GM12878 (cell line): ENCODE results near the gene RSPO4. TPM values are rescaled to one million over a fixed set of nuclear protein-coding genes. Genes with fewer than 3 reads are reported as not detected.

ENCODE experiments used
- ATAC-seq: fragments of 200-7000 bp; cut with Tn5 transposase; 3 replicates; pipeline ENCODE4 v1.9.1; 2020; ENCODE audit warnings: mild to moderate bottlenecking, moderate library complexity
- BruUV-seq: library from RNA; stranded (reverse); fragments of 400-500 nt; replicated peaks from 2 replicates; lab custom pipeline; 2021; lab: Mats Ljungman, UMichigan
- CTCF ChIA-PET: fragments of 300-600 bp; sonication (Branson Sonifier 250); formaldehyde crosslinking; extraction: SDS; loops from one replicate; lab custom pipeline; 2021; ENCODE audit warnings: inconsistent platforms; lab: Yijun Ruan, JAX
- POLR2A ChIA-PET: fragments of 350-600 bp; formaldehyde crosslinking; extraction: SDS; loops from one replicate; lab custom pipeline; 2021; ENCODE audit warnings: inconsistent platforms; lab: Charles Lee
- RAD21 ChIA-PET: fragments of 300-600 bp; sonication (Branson Sonifier 250); formaldehyde crosslinking; loops from one replicate; lab custom pipeline; 2023; ENCODE audit warnings: antibody characterized with exemption; ENCODE audit not compliant: unreplicated experiment; lab: Charles Lee
- SMC1A ChIA-PET: fragments of 300-600 bp; sonication (Branson Sonifier 250); formaldehyde crosslinking; loops from one replicate; lab custom pipeline; 2023; ENCODE audit not compliant: unreplicated experiment, uncharacterized antibody; lab: Charles Lee
- DNase-seq: peaks from one replicate; pipeline ENCODE4 v3.0.0-alpha.2; 2011; ENCODE audit warnings: low read depth, low spot score
- FAIRE-seq: peaks from 3 replicates; lab custom pipeline; 2011; peaks lifted over from hg19 to GRCh38; lab: Jason Lieb, UNC
- H2AFZ ChIP-seq: 2 replicates; pipeline ENCODE4 v1.6.0; 2011; ENCODE audit warnings: low read depth, low read length, control low read depth; ENCODE audit not compliant: control insufficient read depth
- H3K27ac ChIP-seq: 2 replicates; pipeline ENCODE4 v1.5.1; 2011; ENCODE audit warnings: control low read depth; ENCODE audit not compliant: control insufficient read depth, insufficient read depth
- H3K27me3 ChIP-seq, 2 experiments: replicated peaks in 1 of 2; 2 replicates each; pipeline versions ENCODE4 v1.6.0 to v1.6.1; 2011; ENCODE audit warnings: low read length in 1 of 2; ENCODE audit not compliant: control insufficient read depth in 2 of 2, insufficient read depth in 2 of 2
- H3K36me3 ChIP-seq, 2 experiments: 2 replicates each; pipeline ENCODE4 v1.5.1; 2011; ENCODE audit warnings: low read length in 1 of 2; ENCODE audit not compliant: control insufficient read depth in 2 of 2, insufficient read depth in 2 of 2
- H3K4me1 ChIP-seq: 2 replicates; pipeline ENCODE4 v1.6.1; 2011; ENCODE audit warnings: mild to moderate bottlenecking, low read length, moderate library complexity, mixed read lengths; ENCODE audit not compliant: control insufficient read depth, insufficient read depth
- H3K4me2 ChIP-seq: 2 replicates; pipeline ENCODE4 v1.6.0; 2011; ENCODE audit warnings: control low read depth; ENCODE audit not compliant: control insufficient read depth, insufficient read depth
- H3K4me3 ChIP-seq: fragments of 200-600 bp; sonication (generic); 2 replicates; pipeline ENCODE4 v1.5.1; 2016
- H3K79me2 ChIP-seq: 2 replicates; pipeline ENCODE4 v1.6.0; 2011; ENCODE audit warnings: low read length; ENCODE audit not compliant: control insufficient read depth, insufficient read depth
- H3K9ac ChIP-seq: 2 replicates; pipeline ENCODE4 v1.8.0; 2011; ENCODE audit warnings: low read length, control low read depth, mixed read lengths; ENCODE audit not compliant: control insufficient read depth, insufficient read depth
- H3K9me3 ChIP-seq: replicated peaks from 3 replicates; pipeline ENCODE4 v1.5.1; 2011; ENCODE audit warnings: mild to moderate bottlenecking, low read length; ENCODE audit not compliant: control insufficient read depth, insufficient read depth
- H4K20me1 ChIP-seq: 2 replicates; pipeline ENCODE4 v1.6.0; 2011; ENCODE audit not compliant: control insufficient read depth, insufficient read depth
- ATF7 ChIP-seq: fragments of 450-650 bp; IDR thresholded peaks from 2 replicates; pipeline ENCODE4 v1.6.1; 2016; ENCODE audit warnings: low read depth, mild to moderate bottlenecking
- E2F8 ChIP-seq: fragments of 450-650 bp; IDR thresholded peaks from 2 replicates; pipeline ENCODE4 v1.6.1; 2018; ENCODE audit warnings: mild to moderate bottlenecking, low read depth, moderate library complexity; ENCODE audit not compliant: partially characterized antibody
- EED ChIP-seq: sonication (generic); IDR thresholded peaks from 2 replicates; pipeline ENCODE4 v1.6.1; 2016; ENCODE audit warnings: antibody characterized with exemption, low read depth
- PAX8 ChIP-seq: fragments of 450-650 bp; IDR thresholded peaks from 2 replicates; pipeline ENCODE4 v1.6.1; 2017; ENCODE audit warnings: mild to moderate bottlenecking, moderate library complexity
- ZBTB4 ChIP-seq: fragments of 450-650 bp; formaldehyde crosslinking; IDR thresholded peaks from 2 replicates; pipeline ENCODE4 v1.4.0; 2022; ENCODE audit warnings: mild to moderate bottlenecking, moderate library complexity
- ZNF622 ChIP-seq: fragments of 450-650 bp; IDR thresholded peaks from 2 replicates; pipeline ENCODE4 v1.6.1; 2017; ENCODE audit warnings: mild to moderate bottlenecking, inconsistent platforms
- WGBS: methylation state at CpG from one replicate; pipeline ENCODE4 v1.1.6; 2016; ENCODE audit warnings: low lambda C conversion rate; ENCODE audit not compliant: insufficient replicate concordance, insufficient coverage; ENCODE audit errors: missing lambda C conversion rate; 5-methylcytosine and 5-hydroxymethylcytosine counted together
- in situ Hi-C: fragments of 300-500 bp; cut with MboI; formaldehyde crosslinking; loops from 9 replicates; pipeline ENCODE4 v1.14.3; 2018; ENCODE audit warnings: mixed read lengths
- intact Hi-C: fragments of 100-400 bp; cut with micrococcal nuclease; formaldehyde crosslinking; loops from one replicate; pipeline ENCODE4 v1.14.2; 2022; ENCODE audit not compliant: unreplicated experiment
- polyA plus RNA-seq, 11 experiments: library from polyadenylated mRNA; depleted of rRNA in 4 of 11; unstranded in 6 of 11; stranded (reverse) in 5 of 11; fragments of >200 nt; fragmentation: Nextera tagmentation in 4 of 11; fragmentation: Illumina TruSeq in 1 of 11; extraction: Ambion mirVana in 4 of 11; extraction: Trizol in 1 of 11; gene quantifications; 1 replicate in 1 of 11; 2 replicates in 10 of 11; pipeline versions ENCODE4 v1.2.1 to v1.2.3, GENCODE V29; 2011 to 2016; ENCODE audit warnings: inconsistent platforms in 2 of 11, missing spikeins in 2 of 11, low read depth in 1 of 11
- total RNA-seq, 4 experiments: library from RNA; depleted of rRNA in 3 of 4; stranded (reverse); fragments of >200 nt in 3 of 4; fragmentation: Illumina TruSeq in 1 of 4; extraction: Trizol in 1 of 4; gene quantifications; 2 replicates each; pipeline versions ENCODE4 v1.2.1 to v1.2.3, GENCODE V29; 2013 to 2021

RSPO4 gene
- total and polyA plus RNA-seq, 10 of the 15 experiments (the other 5 are each of a cell fraction or from before 2014, with no cell fraction given), result 0.06 TPM; not detected in 9

GRCh38 chr20:940926-941325 is 61.2 kb downstream of the RSPO4 start:
- no peaks in the 10 kb centered on the region for H3K9me3 ChIP-seq
- no peak overlapping the region for H3K9ac ChIP-seq
- no peak for DNase-seq
- H2AFZ ChIP-seq, result no peak overlapping the region
- intact Hi-C loops, result no loop called here
- no peaks in the 10 kb centered on the region for H3K36me3 ChIP-seq
- H3K4me3 ChIP-seq, result no peak overlapping the region
- 7% methylated on average over 5 of the region's 5 CpGs for WGBS
- BruUV-seq, result no TSS peak
- no peak for TF ChIP-seq EED
- no peak for TF ChIP-seq PAX8
- TF ChIP-seq ATF7, result no peak
- no peak for TF ChIP-seq E2F8
- TF ChIP-seq ZBTB4 (CRISPR knock-in tag), result no peak
- no peak for TF ChIP-seq ZNF622
- no peaks in the 10 kb centered on the region for H3K4me1 ChIP-seq
- SMC1A ChIA-PET, result no interaction called here
- no peaks in the 10 kb centered on the region for H3K79me2 ChIP-seq
- H3K27ac ChIP-seq, result no peak overlapping the region
- H3K4me2 ChIP-seq, result no peak overlapping the region
- RAD21 ChIA-PET, result no interaction called here
- CTCF ChIA-PET, result no interaction called here
- no peak for ATAC-seq
- POLR2A ChIA-PET, result no interaction called here
- FAIRE-seq, result no peak
- in situ Hi-C loops, result no loop called here
- H4K20me1 ChIP-seq, result no peaks in the 10 kb centered on the region
- H3K27me3 ChIP-seq, result peaks cover 0 to 2% of the 10 kb centered on the region in 2 experiments; a peak in 2 of 4 replicates
